ENCODE measurements around the gene ATOH7.
"Not testable (repeated sequence)": the region's sequence is repeated elsewhere in the genome, so short reads cannot be mapped to it uniquely, and the experiment has no call there.

The ATOH7 gene

DNA sequence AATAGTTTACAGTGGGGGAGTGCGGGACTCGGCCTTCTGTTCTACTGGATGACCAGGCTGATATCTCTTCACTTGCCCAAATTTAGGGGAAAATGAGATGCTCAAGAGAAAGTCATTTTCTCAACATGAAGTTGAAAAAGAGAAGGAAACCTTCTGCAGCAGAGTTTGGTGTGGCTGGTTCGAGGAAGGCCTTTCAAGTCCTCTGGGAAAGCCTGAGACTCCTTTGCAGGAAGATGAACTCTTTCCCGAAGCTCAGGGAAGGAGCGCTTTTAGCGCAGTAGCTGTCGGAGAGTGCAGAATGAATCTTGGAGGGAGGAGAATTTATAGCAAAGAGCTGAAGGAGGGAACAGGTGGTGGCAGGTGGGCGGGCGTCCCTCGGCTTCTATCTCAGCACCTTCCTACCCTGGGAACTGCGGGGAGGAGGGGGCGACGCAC is at the start of gene ATOH7:
Gene ATOH7 (minus strand): TSS at position 297 of the 435 bp plus-strand sequence. CDS start 436 bp downstream, outside the sequence.
- no peak for ATAC-seq

DNA sequence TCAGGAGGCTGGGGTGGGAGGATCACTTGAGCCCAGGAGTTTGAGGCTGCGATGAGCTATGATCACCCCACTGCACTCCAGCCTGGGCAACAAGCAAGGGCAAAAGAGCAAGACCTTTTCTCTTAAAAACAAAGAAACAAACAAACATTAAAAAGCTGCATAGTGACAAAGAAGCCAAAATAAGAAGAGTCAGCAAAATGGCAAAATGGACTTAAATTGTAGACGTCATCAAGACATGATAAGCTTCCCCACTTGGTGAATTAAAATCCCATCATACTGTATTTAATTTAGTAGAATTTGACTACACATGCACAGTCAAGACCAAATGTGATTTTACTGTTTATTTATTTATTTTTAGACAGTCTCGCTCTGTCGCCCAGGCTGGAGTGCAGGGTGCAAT is 48.8 kb upstream of the ATOH7 start:
- ATAC-seq, result no peak

DNA sequence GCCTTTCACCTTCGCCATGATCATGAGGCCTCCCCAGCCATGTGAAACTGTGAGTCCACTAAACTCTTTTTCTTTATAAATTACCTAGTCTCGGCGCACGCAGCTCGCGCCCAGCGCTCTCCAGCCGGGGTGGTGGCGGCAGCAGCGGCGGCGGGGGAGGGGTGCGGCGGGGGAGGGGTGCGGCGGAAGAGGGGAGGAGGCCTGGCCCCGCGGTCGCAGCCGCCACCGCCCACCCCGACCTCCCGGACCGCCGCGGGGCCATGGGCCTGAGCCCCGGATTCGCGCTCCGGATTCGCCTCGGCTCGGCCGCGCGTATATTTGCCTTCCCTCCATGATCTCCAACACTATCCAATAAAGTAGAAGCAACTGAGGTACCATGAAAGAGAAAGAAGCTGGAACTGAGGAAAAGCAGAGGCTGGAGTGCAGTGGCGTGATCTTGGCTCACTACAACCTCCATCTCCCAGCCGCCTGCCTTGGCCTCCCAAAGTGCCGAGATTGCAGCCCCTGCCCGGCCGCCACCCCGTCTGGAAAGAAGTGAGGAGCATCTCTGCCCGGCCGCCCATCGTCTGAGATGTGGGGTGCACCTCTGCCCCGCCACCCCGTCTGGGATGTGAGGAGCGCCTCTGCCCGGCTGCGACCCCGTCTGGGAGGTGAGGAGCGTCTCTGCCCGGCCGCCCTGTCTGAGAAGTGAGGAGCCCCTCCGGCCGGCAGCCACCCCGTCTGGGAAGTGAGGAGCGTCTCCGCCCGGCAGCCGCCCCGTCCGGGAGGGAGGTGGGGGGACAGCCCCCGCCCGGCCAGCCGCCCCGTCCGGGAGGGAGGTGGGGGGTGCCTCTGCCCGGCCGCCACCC is 47.2 kb upstream of the ATOH7 start:
- not testable (repeated sequence) for ATAC-seq

DNA sequence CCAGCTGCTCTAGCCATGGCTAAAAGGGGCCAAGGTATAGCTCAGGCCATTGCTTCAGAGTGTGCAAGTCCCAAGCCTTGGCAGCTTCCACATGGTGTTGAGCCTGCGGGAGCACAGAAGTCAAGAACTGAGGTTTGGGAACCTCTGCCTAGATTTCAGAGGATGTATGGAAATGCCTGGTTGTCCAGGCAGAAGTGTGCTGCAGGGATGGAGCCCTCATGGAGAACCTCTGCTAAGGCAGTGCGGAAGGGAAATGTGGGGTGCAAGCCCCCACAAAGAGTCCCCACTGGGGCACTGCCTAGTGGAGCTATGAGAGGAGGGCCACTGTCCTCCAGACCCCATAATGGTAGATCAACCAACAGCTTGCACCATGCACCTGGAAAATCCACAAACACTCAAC is 45.9 kb upstream of the ATOH7 start:
- not testable (repeated sequence) for ATAC-seq

- no peak for ATAC-seq
These were observed 44.3 kb upstream of the ATOH7 start for GRCh38 chr10:68276224-68276623.

DNA sequence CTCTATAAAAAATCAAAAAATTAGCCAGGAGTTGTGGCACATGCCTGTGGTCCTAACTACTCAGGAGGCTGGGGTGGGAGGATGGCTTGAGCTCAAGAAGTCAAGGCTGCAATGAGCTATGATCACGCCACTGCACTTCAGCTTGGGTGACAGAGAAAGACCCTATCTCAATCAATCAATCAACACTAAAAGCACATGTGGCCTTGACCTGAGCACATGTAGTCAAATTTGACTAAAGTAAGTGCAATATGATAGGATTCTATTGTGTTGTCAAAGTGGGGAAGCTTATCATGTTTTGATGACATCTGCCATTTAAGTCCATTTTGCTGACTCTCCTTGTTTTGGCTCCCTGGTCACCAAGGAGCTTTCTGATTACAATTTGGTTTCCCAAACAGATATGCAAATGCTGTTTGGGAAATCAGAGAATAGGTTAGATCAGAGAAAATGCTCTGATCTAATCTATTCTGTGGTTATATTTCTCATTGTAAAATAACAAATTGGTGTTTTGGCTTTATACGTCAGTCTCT is 43.8 kb upstream of the ATOH7 start:
- no peak for ATAC-seq

GRCh38 chr10:68272833-68273232 is 40.9 kb upstream of the ATOH7 start:
- no peak for ATAC-seq

GRCh38 chr10:68271196-68271882 is 39.4 kb upstream of the ATOH7 start:
- ATAC-seq, result no peak

GRCh38 chr10:68269562-68270290 is 37.8 kb upstream of the ATOH7 start:
- ATAC-seq, result no peak

GRCh38 chr10:68261132-68261856 is 29.4 kb upstream of the ATOH7 start:
- ATAC-seq, result no peak

- ATAC-seq, result no peak
These were observed 21.4 kb upstream of the ATOH7 start for GRCh38 chr10:68253346-68253745.

GRCh38 chr10:68251625-68252495 is 19.9 kb upstream of the ATOH7 start:
- no peak for ATAC-seq

DNA sequence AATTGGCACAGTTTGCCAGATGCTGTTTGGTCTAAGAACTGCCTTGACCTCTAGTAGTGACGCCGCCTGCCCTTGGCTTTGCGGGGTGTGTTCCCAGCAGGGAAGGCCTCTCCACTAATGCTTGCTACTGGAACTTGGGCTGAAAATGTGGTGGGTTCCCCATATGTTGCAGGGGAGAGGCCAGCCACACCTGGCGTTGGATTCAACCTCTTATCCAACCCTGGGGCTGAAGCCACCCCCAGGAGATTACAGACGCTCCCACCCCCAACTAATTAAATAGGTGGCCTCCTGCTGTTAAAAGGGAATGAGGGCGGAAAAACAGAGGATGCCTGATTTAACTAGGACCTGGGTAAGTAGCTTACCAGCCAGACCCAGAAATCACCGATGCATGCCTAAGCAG is 19.2 kb upstream of the ATOH7 start:
- ATAC-seq, result no peak

GRCh38 chr10:68249297-68249696 is 17.4 kb upstream of the ATOH7 start:
- no peak for ATAC-seq

- ATAC-seq, result no peak
These were observed 16.0 kb upstream of the ATOH7 start for GRCh38 chr10:68247931-68248330.

- not testable (repeated sequence) for ATAC-seq
These were observed 14.5 kb upstream of the ATOH7 start for GRCh38 chr10:68246397-68246796.

GRCh38 chr10:68242051-68242450 is 10.1 kb upstream of the ATOH7 start:
- no peak for ATAC-seq

GRCh38 chr10:68239596-68240150 is 7.8 kb upstream of the ATOH7 start:
- ATAC-seq, result no peak

DNA sequence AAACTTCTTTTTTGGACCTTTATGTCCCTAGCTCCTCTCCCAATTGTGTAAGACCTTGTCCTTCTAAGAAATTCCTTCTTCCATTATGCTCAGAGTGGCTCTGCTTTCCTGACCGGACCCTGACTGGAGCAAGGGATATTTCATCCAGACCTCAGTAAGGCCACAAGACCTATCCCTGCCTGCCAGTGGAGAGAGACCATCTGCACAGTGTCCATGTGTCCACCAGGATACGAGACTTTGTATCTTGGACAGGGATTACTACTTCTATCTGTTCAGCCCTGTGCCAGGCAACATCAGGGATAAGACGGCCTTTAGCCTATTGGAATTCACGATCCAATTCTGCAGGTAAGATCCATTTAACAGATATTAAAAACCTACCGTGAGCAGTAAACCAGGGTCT is 7.2 kb upstream of the ATOH7 start:
- no peak for ATAC-seq

DNA sequence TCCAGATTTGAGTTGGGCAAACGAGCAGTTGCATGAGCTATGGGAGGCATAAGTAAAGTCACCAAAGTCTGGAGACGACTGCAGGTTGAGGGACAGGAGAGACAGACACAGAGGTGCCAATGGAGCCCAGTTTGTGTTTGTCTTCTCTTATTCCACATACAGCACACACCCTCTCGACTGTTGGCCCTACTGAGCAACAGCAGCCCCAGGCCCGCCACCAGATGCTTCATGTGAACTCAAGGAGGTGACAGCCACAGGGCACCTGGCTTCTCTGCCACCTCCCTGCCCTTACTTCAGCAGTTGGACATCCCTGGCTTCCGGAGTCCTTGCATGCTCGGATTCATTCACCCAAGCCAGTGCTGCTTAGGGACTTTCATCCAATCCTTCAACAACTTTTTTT is 6.5 kb upstream of the ATOH7 start:
- no peak for ATAC-seq

DNA sequence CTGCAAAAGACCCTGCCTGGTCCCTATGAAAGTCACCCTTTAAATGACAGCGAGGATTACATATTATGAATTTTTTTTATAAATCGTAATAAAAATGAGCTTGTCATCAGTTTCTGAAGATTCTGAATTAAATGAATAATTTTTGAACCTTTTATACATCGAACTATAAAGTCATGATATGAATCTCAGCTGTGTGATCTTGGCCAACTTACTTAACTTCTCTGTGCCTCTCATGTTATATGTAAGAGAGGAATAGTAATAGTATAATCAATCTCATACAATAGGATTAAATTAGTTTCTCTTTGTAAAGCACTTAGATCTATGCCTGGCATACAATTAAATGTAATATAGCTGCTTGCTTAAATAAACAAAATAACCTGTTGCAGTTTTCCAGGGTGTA is 5.3 kb upstream of the ATOH7 start:
- ATAC-seq, result no peak
